IMR-90 (cell line): ENCODE data around the gene PHKG2. TPM values are rescaled to one million over a fixed set of nuclear protein-coding genes. Genes with fewer than 3 reads are reported as not detected.

ENCODE experiments used
- ATAC-seq: fragments of 200-7000 bp; cut with Tn5 transposase; 2 replicates; pipeline ENCODE4 v1.9.1; 2020; ENCODE audit warnings: low read depth, mild to moderate bottlenecking, moderate library complexity
- BruUV-seq: library from RNA; stranded (reverse); fragments of 400-500 nt; replicated peaks from 2 replicates; lab custom pipeline; 2021; lab: Mats Ljungman, UMichigan
- CTCF ChIA-PET: fragments of 300-600 bp; formaldehyde crosslinking; extraction: SDS; loops from one replicate; lab custom pipeline; 2021; ENCODE audit warnings: antibody characterized with exemption; lab: Yijun Ruan, JAX
- POLR2A ChIA-PET: fragments of 300-600 bp; sonication (Branson Sonifier 250); formaldehyde crosslinking; loops from one replicate; lab custom pipeline; 2022; ENCODE audit warnings: antibody characterized with exemption; ENCODE audit not compliant: unreplicated experiment; lab: Charles Lee
- DNase-seq: peaks from one replicate; pipeline ENCODE4 v3.0.0; 2013
- H2AFZ ChIP-seq: replicated peaks from 2 replicates; pipeline ENCODE3; 2013; ENCODE audit warnings: low read length, mild to moderate bottlenecking; ENCODE audit not compliant: poor library complexity
- H2AK5ac ChIP-seq: 2 replicates; pipeline ENCODE4 v1.6.1; 2013; ENCODE audit warnings: low read depth, low read length, inconsistent platforms
- H2AK9ac ChIP-seq: replicated peaks from 2 replicates; pipeline ENCODE3; 2013; ENCODE audit warnings: mild to moderate bottlenecking, low read depth, low read length, moderate library complexity; ENCODE audit not compliant: poor library complexity
- H2BK120ac ChIP-seq: 2 replicates; pipeline ENCODE4 v1.6.1; 2013; ENCODE audit warnings: low read depth, low read length, inconsistent platforms
- H2BK15ac ChIP-seq: 3 replicates; pipeline ENCODE4 v1.6.1; 2013; ENCODE audit warnings: low read depth, low read length, inconsistent platforms
- H2BK20ac ChIP-seq: 2 replicates; pipeline ENCODE4 v1.6.1; 2013; ENCODE audit warnings: low read depth, mild to moderate bottlenecking, inconsistent platforms, low read length, moderate library complexity
- H2BK5ac ChIP-seq: 2 replicates; pipeline ENCODE4 v1.6.1; 2013; ENCODE audit warnings: mild to moderate bottlenecking, low read depth, low read length, inconsistent platforms; ENCODE audit not compliant: poor library complexity, severe bottlenecking
- H3K14ac ChIP-seq: replicated peaks from 2 replicates; pipeline ENCODE4 v1.6.1; 2013; ENCODE audit warnings: low read depth, low read length, inconsistent platforms
- H3K18ac ChIP-seq: 2 replicates; pipeline ENCODE4 v1.6.1; 2013; ENCODE audit warnings: low read depth, low read length, control low read depth
- H3K23ac ChIP-seq: 2 replicates; pipeline ENCODE4 v1.6.1; 2013; ENCODE audit warnings: low read depth, low read length, inconsistent platforms
- H3K27ac ChIP-seq: 2 replicates; pipeline ENCODE4 v1.5.1; 2013; ENCODE audit warnings: mild to moderate bottlenecking, control low read depth, low read length; ENCODE audit not compliant: insufficient read depth
- H3K27me3 ChIP-seq: 2 replicates; pipeline ENCODE4 v1.6.1; 2013; ENCODE audit warnings: low read length; ENCODE audit not compliant: control insufficient read depth, insufficient read depth
- H3K36me3 ChIP-seq: 2 replicates; pipeline ENCODE4 v1.6.1; 2013; ENCODE audit warnings: low read length, mixed read lengths; ENCODE audit not compliant: control insufficient read depth, insufficient read depth
- H3K4ac ChIP-seq: 2 replicates; pipeline ENCODE4 v1.6.1; 2013; ENCODE audit warnings: low read depth, low read length, inconsistent platforms
- H3K4me1 ChIP-seq: 2 replicates; pipeline ENCODE4 v1.6.1; 2013; ENCODE audit warnings: low read length, mixed read lengths; ENCODE audit not compliant: control insufficient read depth, insufficient read depth
- H3K4me2 ChIP-seq: 2 replicates; pipeline ENCODE4 v1.6.1; 2013; ENCODE audit warnings: low read depth, mild to moderate bottlenecking, control low read depth, low read length, moderate library complexity
- H3K4me3 ChIP-seq: 2 replicates; pipeline ENCODE4 v1.5.1; 2013; ENCODE audit warnings: low read depth, mild to moderate bottlenecking, control low read depth, low read length, moderate library complexity; ENCODE audit not compliant: insufficient read depth
- H3K56ac ChIP-seq: 2 replicates; pipeline ENCODE4 v1.6.1; 2013; ENCODE audit warnings: low read length, inconsistent platforms; ENCODE audit not compliant: insufficient read depth; ENCODE audit errors: extremely low read depth
- H3K79me1 ChIP-seq, 2 experiments: 2 replicates each; pipeline ENCODE4 v1.6.1; 2013; ENCODE audit warnings: low read length in 2 of 2, inconsistent platforms in 1 of 2, low read depth in 1 of 2
- H3K9ac ChIP-seq: 2 replicates; pipeline ENCODE4 v1.6.1; 2013; ENCODE audit warnings: low read depth, low read length, control low read depth
- H3K9me1 ChIP-seq: 2 replicates; pipeline ENCODE4 v1.6.1; 2013; ENCODE audit warnings: low read length, inconsistent platforms; ENCODE audit not compliant: insufficient read depth
- H3K9me3 ChIP-seq: 2 replicates; pipeline ENCODE4 v1.6.1; 2013; ENCODE audit warnings: low read length; ENCODE audit not compliant: control insufficient read depth, insufficient read depth
- H4K20me1 ChIP-seq: 2 replicates; pipeline ENCODE4 v1.6.1; 2013; ENCODE audit warnings: low read length, inconsistent platforms; ENCODE audit not compliant: insufficient read depth
- H4K5ac ChIP-seq: 2 replicates; pipeline ENCODE4 v1.6.1; 2013; ENCODE audit warnings: mild to moderate bottlenecking, low read depth, low read length, control low read depth
- H4K8ac ChIP-seq, 2 experiments: 2 replicates each; pipeline ENCODE4 v1.6.1; 2013; ENCODE audit warnings: low read depth in 2 of 2, low read length in 2 of 2, control low read depth in 1 of 2, inconsistent platforms in 1 of 2
- H4K91ac ChIP-seq: 2 replicates; pipeline ENCODE4 v1.6.1; 2013; ENCODE audit warnings: low read depth, low read length, inconsistent platforms; ENCODE audit not compliant: insufficient read depth
- MAZ ChIP-seq: IDR thresholded peaks from 2 replicates; pipeline ENCODE4 v1.6.1; 2012; ENCODE audit warnings: low read depth, mild to moderate bottlenecking, low read length, improper control_type of control experiment, moderate library complexity, borderline replicate concordance
- RAD21 ChIP-seq: IDR thresholded peaks from 2 replicates; pipeline ENCODE4 v1.6.1; 2012; ENCODE audit warnings: low read length, improper control_type of control experiment
- USF2 ChIP-seq: fragments of 150-350 bp; IDR thresholded peaks from 2 replicates; pipeline ENCODE4 v1.6.1; 2017; ENCODE audit warnings: mild to moderate bottlenecking, antibody characterized with exemption, low read length, low read depth
- WGBS, 2 experiments: methylation state at CpG; one replicate each; pipeline versions ENCODE4 v1.1.5 to v1.1.7; 2013; ENCODE audit warnings: missing lambda C conversion rate in 2 of 2; ENCODE audit not compliant: insufficient read length in 1 of 2; ENCODE audit errors: extremely low coverage in 2 of 2; 5-methylcytosine and 5-hydroxymethylcytosine counted together
- dilution Hi-C: fragments of 300-500 bp; cut with HindIII; formaldehyde crosslinking; loops from one replicate; pipeline ENCODE4 v1.14.3; 2018; ENCODE audit warnings: low sequenced_read_pairs; ENCODE audit not compliant: unreplicated experiment
- in situ Hi-C: fragments of 300-500 bp; cut with MboI; formaldehyde crosslinking; loops from 3 replicates; pipeline ENCODE4 v1.14.3; 2019; ENCODE audit warnings: low sequenced_read_pairs, inconsistent platforms, mixed read lengths
- intact Hi-C: fragments of 100-400 bp; cut with micrococcal nuclease; formaldehyde crosslinking; loops from 2 replicates; pipeline ENCODE4 v1.10.0; 2022
- polyA plus RNA-seq, 3 experiments: library from polyadenylated mRNA; depleted of rRNA; stranded (reverse); fragments of >200 nt; gene quantifications; 2 replicates each; pipeline ENCODE4 v1.2.3, GENCODE V29; 2012; ENCODE audit warnings: low replicate concordance in 1 of 3
- total RNA-seq: library from RNA; depleted of rRNA; stranded (reverse); fragments of >200 nt; gene quantifications from 2 replicates; pipeline ENCODE4 v1.2.3, GENCODE V29; 2012

PHKG2 gene
- total and polyA plus RNA-seq, 2 of the 4 experiments (the other 2 are of a cell fraction): 26.0 to 38.9 TPM

- H3K9ac ChIP-seq: no peak overlapping the region
- no peaks in the 10 kb centered on the region for H3K4me1 ChIP-seq
- no peaks in the 10 kb centered on the region for H3K36me3 ChIP-seq
- no peak overlapping the region for H2BK120ac ChIP-seq
- H3K79me1 ChIP-seq: no peaks in the 10 kb centered on the region
- no peak overlapping the region for H2BK20ac ChIP-seq
- H3K4me3 ChIP-seq: no peak overlapping the region
- intact Hi-C loops: no loop called here
- H3K18ac ChIP-seq: no peak overlapping the region
- H3K56ac ChIP-seq: no peak overlapping the region
- peak overlapping the region; percentile 3 for H2AFZ ChIP-seq
- BruUV-seq: no TSS peak
- ChIA-PET POLR2A (no interaction called here), CTCF (interaction anchor here (1.7 kb wide), 1 partner anchor 12 kb away, joined by 5 read pairs; no protein-coding TSS in a partner anchor)
- H2AK9ac ChIP-seq: no peak overlapping the region
- H2BK5ac ChIP-seq: no peak overlapping the region
- H3K23ac ChIP-seq: no peak overlapping the region
- H3K9me1 ChIP-seq: no peaks in the 10 kb centered on the region
- H4K5ac ChIP-seq: no peak overlapping the region
- DNase-seq (no peak), ATAC-seq (no peak)
- dilution Hi-C loops: no loop called here
- no peak overlapping the region for H3K4ac ChIP-seq
- no peaks in the 10 kb centered on the region for H3K9me3 ChIP-seq
- H2BK15ac ChIP-seq: no peak overlapping the region
- no peak overlapping the region for H4K8ac ChIP-seq
- no peak overlapping the region for H3K27ac ChIP-seq
- no peak overlapping the region for H3K14ac ChIP-seq
- no peak for TF ChIP-seq USF2
- TF ChIP-seq RAD21: no peak
- no peak for TF ChIP-seq MAZ
- peaks cover 8% of the 10 kb centered on the region; the same call in 1 of the 2 replicates for H3K27me3 ChIP-seq
- WGBS, 2 experiments: 100% methylated on average over 1 of the region's 7 CpGs; no CpG with 5 or more reads in 1 of the 2 experiments
- in situ Hi-C loops: no loop called here
- no peak overlapping the region for H2AK5ac ChIP-seq
- H4K20me1 ChIP-seq: no peaks in the 10 kb centered on the region
- H4K91ac ChIP-seq: no peak overlapping the region
- no peak overlapping the region for H3K4me2 ChIP-seq
These were observed 45.4 kb downstream of the PHKG2 start for GRCh38 chr16:30793508-30794069.
